H1 (cell line): ENCODE data around the gene ZNF609. TPM values are rescaled to one million over a fixed set of nuclear protein-coding genes. Genes with fewer than 3 reads are reported as not detected.

Experiments used
- GABPA ChIP-seq: IDR thresholded peaks from 2 replicates; pipeline ENCODE4 v1.6.1; 2011; ENCODE audit warnings: mild to moderate bottlenecking, low read length, moderate library complexity, borderline replicate concordance; ENCODE audit not compliant: insufficient read depth
- HDAC6 ChIP-seq: IDR thresholded peaks from one replicate; pipeline ENCODE4 v1.7.1; 2012; ENCODE audit warnings: low read depth, mild to moderate bottlenecking, inconsistent platforms, low read length, moderate library complexity
- POLR2A ChIP-seq, 2 experiments: IDR thresholded peaks; 1 replicate in 1 of 2; 2 replicates in 1 of 2; pipeline ENCODE4 v1.6.1; 2011; ENCODE audit warnings: low read depth in 2 of 2, low read length in 2 of 2, mild to moderate bottlenecking in 2 of 2; ENCODE audit errors: control extremely low read depth in 1 of 2
- SIRT6 ChIP-seq: IDR thresholded peaks from one replicate; pipeline ENCODE4 v1.7.1; 2012; ENCODE audit warnings: low read length, inconsistent platforms
- TEAD4 ChIP-seq: IDR thresholded peaks from 2 replicates; pipeline ENCODE4 v1.6.1; 2012; ENCODE audit warnings: low read depth, low read length, inconsistent platforms, mixed read lengths
- USF2 ChIP-seq: IDR thresholded peaks from 2 replicates; pipeline ENCODE4 v1.6.1; 2011; ENCODE audit warnings: low read length, improper control_type of control experiment
- polyA plus RNA-seq, 7 experiments: library from polyadenylated mRNA; depleted of rRNA in 3 of 7; stranded (reverse) in 5 of 7; unstranded in 2 of 7; fragments of >200 nt in 5 of 7; fragments of 200-250 nt in 2 of 7; gene quantifications; 1 replicate in 5 of 7; 2 replicates in 1 of 7; 4 replicates in 1 of 7; pipeline versions ENCODE4 v1.2.1 to v1.2.3, GENCODE V29; 2011 to 2013; ENCODE audit warnings: missing spikeins in 2 of 7, mixed read lengths in 2 of 7
- total RNA-seq: library from RNA; stranded (reverse); fragmentation: NEBNext Ultra II Directional; extraction: Animal tissue kit (Norgen Biotek cat#: 25700); gene quantifications from 2 replicates; pipeline ENCODE4 v1.2.1, GENCODE V29; 2021

ZNF609 gene
- total and polyA plus RNA-seq, 2 of the 8 experiments (the other 6 are each of a cell fraction or from before 2014, with no cell fraction given), result 15.5 to 47.8 TPM

GRCh38 chr15:64447536-64448315 is 12.7 kb upstream of the ZNF609 start (continued):
- TF ChIP-seq USF2 (no peak), POLR2A (IDR thresholded peaks at IDR 0.05; ENCODE audit: control extremely low read depth in 1 of 2, low read depth in 2 of 2, low read length in 2 of 2) (no peak), GABPA (no peak), SIRT6 (no peak), TEAD4 (no peak), HDAC6 (no peak)
